Measurements from ENCODE around the gene SV2B.

DNA sequence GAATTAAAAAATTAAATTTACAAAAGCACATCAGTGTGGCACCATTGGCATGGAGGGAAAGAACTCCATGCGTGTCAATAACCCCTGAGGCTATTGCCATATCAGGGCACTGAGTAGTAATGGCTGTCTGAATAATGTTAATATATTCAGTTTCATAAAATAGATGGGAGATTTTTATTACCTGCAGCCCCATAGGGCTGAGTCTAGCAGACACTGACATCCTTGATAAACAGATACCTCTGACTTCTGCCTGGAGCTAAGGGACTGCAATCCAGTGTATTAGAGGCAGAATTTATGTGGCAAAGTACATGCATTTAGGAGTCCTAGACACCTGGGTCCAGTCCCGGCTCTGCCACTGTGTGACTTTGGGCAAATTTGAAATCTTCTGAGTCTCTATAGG, 38.8 kb upstream of the SV2B start:
- TF ChIP-seq, protein P1, sequence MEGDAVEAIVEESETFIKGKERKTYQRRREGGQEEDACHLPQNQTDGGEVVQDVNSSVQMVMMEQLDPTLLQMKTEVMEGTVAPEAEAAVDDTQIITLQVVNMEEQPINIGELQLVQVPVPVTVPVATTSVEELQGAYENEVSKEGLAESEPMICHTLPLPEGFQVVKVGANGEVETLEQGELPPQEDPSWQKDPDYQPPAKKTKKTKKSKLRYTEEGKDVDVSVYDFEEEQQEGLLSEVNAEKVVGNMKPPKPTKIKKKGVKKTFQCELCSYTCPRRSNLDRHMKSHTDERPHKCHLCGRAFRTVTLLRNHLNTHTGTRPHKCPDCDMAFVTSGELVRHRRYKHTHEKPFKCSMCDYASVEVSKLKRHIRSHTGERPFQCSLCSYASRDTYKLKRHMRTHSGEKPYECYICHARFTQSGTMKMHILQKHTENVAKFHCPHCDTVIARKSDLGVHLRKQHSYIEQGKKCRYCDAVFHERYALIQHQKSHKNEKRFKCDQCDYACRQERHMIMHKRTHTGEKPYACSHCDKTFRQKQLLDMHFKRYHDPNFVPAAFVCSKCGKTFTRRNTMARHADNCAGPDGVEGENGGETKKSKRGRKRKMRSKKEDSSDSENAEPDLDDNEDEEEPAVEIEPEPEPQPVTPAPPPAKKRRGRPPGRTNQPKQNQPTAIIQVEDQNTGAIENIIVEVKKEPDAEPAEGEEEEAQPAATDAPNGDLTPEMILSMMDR (IDR thresholded peaks at IDR 0.05; ENCODE audit: extremely low read depth in 1 of 2, insufficient read depth in 1 of 2, low read depth in 1 of 2, low read length in 2 of 2) = no peak
- TF ChIP-seq EZH2 (IDR thresholded peaks at IDR 0.05; ENCODE audit: borderline replicate concordance, low read depth, low read length, severe bottlenecking) (no peak), POLR2A (IDR thresholded peaks at IDR 0.05; ENCODE audit: low read depth, low read length) (no peak), POLR2AphosphoS5 (IDR thresholded peaks at IDR 0.05; ENCODE audit: insufficient read depth, low read depth, low read length) (no peak), MYC (IDR thresholded peaks at IDR 0.05; ENCODE audit: low read depth, low read length) (no peak), JUN (IDR thresholded peaks at IDR 0.05; ENCODE audit: borderline replicate concordance, insufficient read depth, insufficient read length, low read depth) (no peak), FOS (IDR thresholded peaks at IDR 0.05; ENCODE audit: borderline replicate concordance, insufficient read depth, low read length) (no peak)
- TF ChIP-seq, protein P2, sequence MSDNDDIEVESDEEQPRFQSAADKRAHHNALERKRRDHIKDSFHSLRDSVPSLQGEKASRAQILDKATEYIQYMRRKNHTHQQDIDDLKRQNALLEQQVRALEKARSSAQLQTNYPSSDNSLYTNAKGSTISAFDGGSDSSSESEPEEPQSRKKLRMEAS (IDR thresholded peaks at IDR 0.05; ENCODE audit: insufficient read depth, insufficient read length) = no peak
